IPS-18c (cell line): ENCODE results near the gene IRF2BP1.

Source experiments
- H3K4me3 ChIP-seq: 2 replicates; pipeline ENCODE4 v1.7.0; 2013; ENCODE audit warnings: low read depth, mild to moderate bottlenecking, low read length, moderate library complexity; ENCODE audit not compliant: insufficient read depth
- H3K9me3 ChIP-seq: one replicate; pipeline ENCODE4 v1.6.1; 2013; ENCODE audit warnings: mild to moderate bottlenecking, low read length, moderate library complexity; ENCODE audit not compliant: control insufficient read depth, insufficient read depth

IRF2BP1 gene

GRCh38 chr19:45848922-45849321 is 37.0 kb downstream of the IRF2BP1 start:
- no peaks in the 10 kb centered on the region for H3K9me3 ChIP-seq
- no peak overlapping the region for H3K4me3 ChIP-seq

- Histone ChIP-seq H3K9me3 (no peaks in the 10 kb centered on the region), H3K4me3 (no peak overlapping the region)
Observed at GRCh38 chr19:45847663-45848062, 38.3 kb downstream of the IRF2BP1 start.

- Histone ChIP-seq H3K4me3 (no peak overlapping the region), H3K9me3 (peaks cover 2% of the 10 kb centered on the region)
Observed at GRCh38 chr19:45842198-45842597, 43.7 kb downstream of the IRF2BP1 start.

- no peaks in the 10 kb centered on the region for H3K9me3 ChIP-seq
- no peak overlapping the region for H3K4me3 ChIP-seq
Observed at GRCh38 chr19:45834970-45835369, 51.0 kb downstream of the IRF2BP1 start.
